Fibroblast of lung (primary cell): ENCODE results near the gene PMP22. TPM values are rescaled to one million over a fixed set of nuclear protein-coding genes. Genes with fewer than 3 reads are reported as not detected.

Experiments used
- DNase-seq, 2 donors: peaks; one replicate each; pipeline versions ENCODE4 v3.0.0 to v3.0.0-alpha.2; 2010; ENCODE audit warnings: low read depth in 2 of 2
- H2AFZ ChIP-seq: 2 replicates; pipeline ENCODE4 v1.5.1; 2012; ENCODE audit warnings: low read length, control low read depth, inconsistent platforms
- H3K27ac ChIP-seq: 2 replicates; pipeline ENCODE4 v1.5.1; 2011; ENCODE audit warnings: low read length, control low read depth; ENCODE audit not compliant: insufficient read depth
- H3K27me3 ChIP-seq: 2 replicates; pipeline ENCODE4 v1.5.1; 2011; ENCODE audit warnings: mild to moderate bottlenecking, low read length; ENCODE audit not compliant: control insufficient read depth, insufficient read depth
- H3K36me3 ChIP-seq: 2 replicates; pipeline ENCODE4 v1.5.1; 2011; ENCODE audit warnings: low read length; ENCODE audit not compliant: control insufficient read depth, insufficient read depth
- H3K4me1 ChIP-seq: 2 replicates; pipeline ENCODE4 v1.5.1; 2011; ENCODE audit warnings: low read length; ENCODE audit not compliant: control insufficient read depth, insufficient read depth; ENCODE audit errors: extremely low read depth
- H3K4me2 ChIP-seq: 2 replicates; pipeline ENCODE4 v1.5.1; 2011; ENCODE audit warnings: low read length, control low read depth; ENCODE audit not compliant: insufficient read depth; ENCODE audit errors: extremely low read depth
- H3K4me3 ChIP-seq, 4 experiments: fragments of 200-600 bp in 1 of 4; sonication (generic) in 1 of 4; replicated peaks in 1 of 4; 2 replicates each; pipeline ENCODE4 v1.5.1; 2011 to 2016; ENCODE audit warnings: low read length in 4 of 4, low read depth in 3 of 4, mild to moderate bottlenecking in 3 of 4, control low read depth in 2 of 4, inconsistent platforms in 1 of 4, mixed read lengths in 1 of 4; ENCODE audit not compliant: insufficient read depth in 1 of 4; ENCODE audit errors: control extremely low read depth in 1 of 4
- H3K79me2 ChIP-seq: 2 replicates; pipeline ENCODE4 v1.5.1; 2012; ENCODE audit warnings: mild to moderate bottlenecking, low read length, inconsistent platforms; ENCODE audit not compliant: control insufficient read depth, insufficient read depth
- H3K9ac ChIP-seq: 2 replicates; pipeline ENCODE4 v1.5.1; 2011; ENCODE audit warnings: mild to moderate bottlenecking, low read length, control low read depth; ENCODE audit not compliant: insufficient read depth
- H3K9me3 ChIP-seq: 2 replicates; pipeline ENCODE4 v1.5.1; 2012; ENCODE audit warnings: low read depth, low read length; ENCODE audit not compliant: control insufficient read depth, insufficient read depth
- H4K20me1 ChIP-seq: 2 replicates; pipeline ENCODE4 v1.5.1; 2011; ENCODE audit warnings: low read length; ENCODE audit not compliant: control insufficient read depth, insufficient read depth; ENCODE audit errors: extremely low read depth
- CTCF ChIP-seq, 2 donors: IDR thresholded peaks in 1 of 2; conservative IDR thresholded peaks in 1 of 2; 1 replicate in 1 of 2; 2 replicates in 1 of 2; pipeline ENCODE4 v1.5.1; 2011 to 2012; ENCODE audit warnings: low read length in 2 of 2, control low read depth in 1 of 2, inconsistent platforms in 1 of 2, low read depth in 1 of 2, mild to moderate bottlenecking in 1 of 2
- EZH2 ChIP-seq: IDR thresholded peaks from 2 replicates; pipeline ENCODE4 v1.5.1; 2012; ENCODE audit warnings: low read length, control low read depth, mild to moderate bottlenecking; ENCODE audit errors: missing control alignments
- polyA plus RNA-seq, 2 donors: library from polyadenylated mRNA; depleted of rRNA in 1 of 2; stranded (reverse) in 1 of 2; unstranded in 1 of 2; fragments of >200 nt; gene quantifications; 2 replicates each; pipeline ENCODE4 v1.2.1, GENCODE V29; 2011 to 2012; ENCODE audit warnings: missing spikeins in 1 of 2
- total RNA-seq: library from RNA; depleted of rRNA; stranded (reverse); fragments of >200 nt; gene quantifications from 2 replicates; pipeline ENCODE4 v1.2.1, GENCODE V29; 2014

Gene PMP22
- total and polyA plus RNA-seq, 2 donors (not counting 1 experiment from before 2014, with no cell fraction given): 74.0 to 269 TPM

GRCh38 chr17:15309236-15309635 is 44.1 kb upstream of the PMP22 start:
- Histone ChIP-seq H3K4me3 (no peak overlapping the region), H3K9me3 (no peaks in the 10 kb centered on the region), H3K4me2 (no peak overlapping the region), H3K27ac (no peak overlapping the region), H2AFZ (no peak overlapping the region), H3K27me3 (peaks cover 8% of the 10 kb centered on the region), H3K36me3 (no peaks in the 10 kb centered on the region), H3K9ac (no peak overlapping the region), H3K4me1 (peaks cover 11% of the 10 kb centered on the region), H4K20me1 (no peaks in the 10 kb centered on the region), H3K79me2 (no peaks in the 10 kb centered on the region)
- no peak for DNase-seq
- TF ChIP-seq EZH2: no peak
- no peak for TF ChIP-seq CTCF (conservative IDR thresholded peaks at IDR 0.05 in 1 of 2, IDR thresholded peaks at IDR 0.05 in 1 of 2; ENCODE audit: low read depth in 1 of 2, low read length in 2 of 2)

- Histone ChIP-seq H2AFZ (no peak overlapping the region), H3K9me3 (no peaks in the 10 kb centered on the region), H4K20me1 (no peaks in the 10 kb centered on the region), H3K4me3 (no peak overlapping the region), H3K79me2 (no peaks in the 10 kb centered on the region), H3K9ac (no peak overlapping the region), H3K27ac (no peak overlapping the region), H3K4me1 (peaks cover 11% of the 10 kb centered on the region), H3K36me3 (no peaks in the 10 kb centered on the region), H3K27me3 (peaks cover 3% of the 10 kb centered on the region), H3K4me2 (no peak overlapping the region)
- no peak for DNase-seq
- TF ChIP-seq CTCF (conservative IDR thresholded peaks at IDR 0.05 in 1 of 2, IDR thresholded peaks at IDR 0.05 in 1 of 2; ENCODE audit: low read depth in 1 of 2, low read length in 2 of 2) (no peak), EZH2 (no peak)
Measured at GRCh38 chr17:15308758-15309157, 43.6 kb upstream of the PMP22 start.

- DNase-seq: peak in 1 of 2 donors; percentile 92
- Histone ChIP-seq H3K79me2 (no peaks in the 10 kb centered on the region), H3K36me3 (no peaks in the 10 kb centered on the region), H3K9me3 (no peaks in the 10 kb centered on the region), H3K27ac (no peak overlapping the region), H3K27me3 (peaks cover 3% of the 10 kb centered on the region), H4K20me1 (no peaks in the 10 kb centered on the region), H2AFZ (no peak overlapping the region), H3K9ac (no peak overlapping the region), H3K4me2 (no peak overlapping the region), H3K4me1 (peaks cover 11% of the 10 kb centered on the region), H3K4me3 (no peak overlapping the region)
- TF ChIP-seq EZH2: no peak
- no peak for TF ChIP-seq CTCF (conservative IDR thresholded peaks at IDR 0.05 in 1 of 2, IDR thresholded peaks at IDR 0.05 in 1 of 2; ENCODE audit: low read depth in 1 of 2, low read length in 2 of 2)
Measured at GRCh38 chr17:15307710-15308111, 42.6 kb upstream of the PMP22 start.
